Breast epithelium (tissue), 3 donors: ENCODE measurements around the gene POLR1G.
"Not testable (repeated sequence)": the region's sequence is repeated elsewhere in the genome, so short reads cannot be mapped to it uniquely, and the experiment has no call there.

Experiments
- CTCF ChIP-seq, 3 donors: fragments of 450-650 bp; IDR thresholded peaks; one replicate each; pipeline ENCODE4 v1.5.1; 2016 to 2017; ENCODE audit warnings: antibody characterized with exemption in 3 of 3, mild to moderate bottlenecking in 3 of 3, moderate library complexity in 3 of 3
- POLR2A ChIP-seq: fragments of 450-650 bp; IDR thresholded peaks from one replicate; pipeline ENCODE4 v1.6.1; 2016; ENCODE audit warnings: antibody characterized with exemption, mild to moderate bottlenecking, moderate library complexity
- POLR2AphosphoS5 ChIP-seq, 3 donors: sonication (generic); formaldehyde crosslinking; IDR thresholded peaks; one replicate each; pipeline ENCODE4 v1.6.1; 2017; ENCODE audit warnings: antibody characterized with exemption in 3 of 3

- not testable (repeated sequence) for TF ChIP-seq POLR2A; POLR2AphosphoS5 (IDR thresholded peaks at IDR 0.05); CTCF (IDR thresholded peaks at IDR 0.05)
Observed at GRCh38 chr19:45407585-45407984, 1.1 kb downstream of the POLR1G start.
